ENCODE measurements around the gene CITED1. TPM values are rescaled to one million over a fixed set of nuclear protein-coding genes. Genes with fewer than 3 reads are reported as not detected.

Gene CITED1

DNA sequence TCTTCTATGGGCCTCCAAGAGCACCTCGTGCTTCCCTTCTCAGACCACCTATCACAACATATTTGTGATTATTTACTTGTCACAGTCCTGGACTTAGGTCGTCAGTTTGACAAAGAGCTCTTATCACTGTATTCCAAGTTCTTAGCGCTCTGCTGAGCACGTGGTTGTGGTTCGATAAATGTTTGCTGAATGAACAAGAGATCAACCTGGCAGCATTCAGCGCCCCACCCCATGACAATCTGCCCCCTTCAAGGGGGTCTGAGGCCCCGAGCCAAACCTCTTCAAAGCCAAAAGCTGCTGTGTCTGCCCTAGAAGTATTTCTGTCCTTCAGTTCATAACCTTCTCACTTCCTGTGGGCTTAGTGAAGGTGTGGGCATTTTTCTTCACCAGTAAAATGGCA, 43.6 kb downstream of the CITED1 start:
- H3K4me3 ChIP-seq (ENCODE audit: low read length) = no peak overlapping the region
- H3K27me3 ChIP-seq (ENCODE audit: control insufficient read depth, insufficient read depth, low read length) = peaks cover 6% of the 10 kb centered on the region
- H3K9ac ChIP-seq (ENCODE audit: low read depth, low read length) = no peak overlapping the region
- no peaks in the 10 kb centered on the region for H3K36me3 ChIP-seq (ENCODE audit: insufficient read depth, low read length)
- peaks cover 9% of the 10 kb centered on the region for H3K4me1 ChIP-seq (ENCODE audit: control insufficient read depth, insufficient read depth, low read length)
- H3K9me3 ChIP-seq (replicated peaks; ENCODE audit: low read length) = no peaks in the 10 kb centered on the region
- H3K4me2 ChIP-seq (ENCODE audit: low read length) = no peak overlapping the region

DNA sequence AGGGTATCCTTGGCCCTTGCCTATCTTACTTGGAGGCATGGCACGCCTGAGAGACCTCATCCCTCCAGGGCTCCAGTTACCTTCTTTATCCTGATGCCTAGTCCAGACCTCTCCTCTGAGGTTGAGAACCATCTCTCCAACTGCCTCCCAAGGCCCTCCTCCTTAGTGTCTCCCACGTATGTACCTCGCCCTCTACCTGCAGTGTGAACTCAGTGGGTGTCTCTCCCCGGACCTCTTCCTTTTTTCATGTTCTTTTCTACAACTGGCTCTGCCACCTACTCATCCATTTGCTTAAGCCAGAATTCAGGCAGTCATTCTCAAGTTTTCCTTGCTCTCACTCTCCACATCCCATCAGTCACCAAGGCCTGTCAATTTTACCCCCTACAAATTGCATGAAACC, 45.3 kb downstream of the CITED1 start:
- Histone ChIP-seq H3K4me1 (ENCODE audit: control insufficient read depth, insufficient read depth, low read length) (peaks cover 9% of the 10 kb centered on the region), H3K9me3 (replicated peaks; ENCODE audit: low read length) (no peaks in the 10 kb centered on the region), H3K9ac (ENCODE audit: low read depth, low read length) (no peak overlapping the region), H3K4me2 (ENCODE audit: low read length) (no peak overlapping the region), H3K36me3 (ENCODE audit: insufficient read depth, low read length) (no peaks in the 10 kb centered on the region), H3K4me3 (ENCODE audit: low read length) (no peak overlapping the region), H3K27me3 (ENCODE audit: control insufficient read depth, insufficient read depth, low read length) (peaks cover 19% of the 10 kb centered on the region)

DNA sequence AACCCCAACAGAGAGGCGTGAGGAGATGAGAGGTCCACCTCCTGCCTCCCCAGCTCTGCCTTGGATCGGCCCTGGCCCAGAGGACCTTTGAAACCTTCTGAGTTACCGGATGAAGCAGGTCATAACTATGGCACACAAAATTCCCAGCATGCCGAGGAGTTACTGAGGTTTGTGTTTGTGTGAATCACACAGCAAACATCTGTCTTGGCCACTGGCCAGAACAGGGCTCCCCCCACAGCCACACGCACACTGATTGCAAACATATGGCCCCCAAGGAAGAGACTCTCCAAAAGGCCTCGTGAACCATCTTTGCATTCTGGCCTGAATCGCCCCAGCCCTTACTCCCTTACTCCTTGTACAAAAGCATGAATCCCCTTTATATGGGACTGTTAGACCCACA, 47.5 kb downstream of the CITED1 start:
- Histone ChIP-seq H3K27me3 (ENCODE audit: control insufficient read depth, insufficient read depth, low read length) (peaks cover 32% of the 10 kb centered on the region), H3K4me3 (ENCODE audit: low read length) (no peak overlapping the region), H3K4me1 (ENCODE audit: control insufficient read depth, insufficient read depth, low read length) (peaks cover 9% of the 10 kb centered on the region), H3K9ac (ENCODE audit: low read depth, low read length) (no peak overlapping the region), H3K9me3 (replicated peaks; ENCODE audit: low read length) (no peaks in the 10 kb centered on the region), H3K4me2 (ENCODE audit: low read length) (no peak overlapping the region), H3K36me3 (ENCODE audit: insufficient read depth, low read length) (no peaks in the 10 kb centered on the region)

DNA sequence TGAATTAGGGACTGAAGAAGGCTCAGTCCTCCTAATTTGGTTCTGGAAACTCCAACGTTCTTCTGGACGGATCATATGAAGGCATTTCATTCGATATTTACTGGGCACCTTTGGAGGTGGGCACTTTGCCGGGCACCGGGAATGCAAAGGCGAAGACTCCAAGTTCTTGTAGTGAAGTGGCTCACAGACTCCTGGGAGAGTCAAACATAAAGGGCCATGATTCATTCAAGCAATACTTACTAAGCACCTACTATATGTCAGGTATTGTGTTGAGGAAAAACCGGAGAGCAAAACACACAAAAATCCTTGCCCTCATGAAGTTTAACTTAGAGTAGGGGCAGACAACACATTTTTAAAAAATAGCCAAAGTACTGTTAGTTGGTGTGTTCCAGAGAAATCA, 49.9 kb downstream of the CITED1 start:
- Histone ChIP-seq H3K4me2 (ENCODE audit: low read length) (no peak overlapping the region), H3K27me3 (ENCODE audit: control insufficient read depth, insufficient read depth, low read length) (peaks cover 43% of the 10 kb centered on the region), H3K9ac (ENCODE audit: low read depth, low read length) (no peak overlapping the region), H3K4me3 (ENCODE audit: low read length) (no peak overlapping the region), H3K36me3 (ENCODE audit: insufficient read depth, low read length) (no peaks in the 10 kb centered on the region), H3K4me1 (ENCODE audit: control insufficient read depth, insufficient read depth, low read length) (peaks cover 9% of the 10 kb centered on the region), H3K9me3 (replicated peaks; ENCODE audit: low read length) (no peaks in the 10 kb centered on the region)

DNA sequence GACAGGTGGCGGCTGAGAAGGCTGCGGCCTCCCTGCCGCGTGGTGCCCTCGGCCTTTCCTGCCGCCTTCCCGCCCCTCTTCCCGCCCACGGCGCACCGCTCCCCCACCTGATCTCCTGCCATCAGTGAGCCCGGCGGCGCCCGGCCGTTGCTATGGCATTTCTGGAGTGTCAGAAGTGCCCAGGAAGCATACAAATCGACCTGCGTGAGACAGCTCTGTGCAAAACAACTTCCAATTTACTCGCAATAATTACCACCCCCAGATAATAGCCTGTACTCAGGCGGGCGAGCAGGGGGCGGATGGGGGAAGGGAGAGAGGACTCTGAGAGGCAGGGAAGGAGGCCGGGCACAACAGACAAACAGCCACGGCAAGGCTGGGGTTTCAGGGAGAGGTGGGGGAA, 50.3 kb downstream of the CITED1 start:
- H3K4me2 ChIP-seq (ENCODE audit: low read length) = no peak overlapping the region
- peaks cover 9% of the 10 kb centered on the region for H3K4me1 ChIP-seq (ENCODE audit: control insufficient read depth, insufficient read depth, low read length)
- H3K9me3 ChIP-seq (replicated peaks; ENCODE audit: low read length) = no peaks in the 10 kb centered on the region
- H3K27me3 ChIP-seq (ENCODE audit: control insufficient read depth, insufficient read depth, low read length) = peaks cover 43% of the 10 kb centered on the region
- no peaks in the 10 kb centered on the region for H3K36me3 ChIP-seq (ENCODE audit: insufficient read depth, low read length)
- no peak overlapping the region for H3K9ac ChIP-seq (ENCODE audit: low read depth, low read length)
- no peak overlapping the region for H3K4me3 ChIP-seq (ENCODE audit: low read length)

DNA sequence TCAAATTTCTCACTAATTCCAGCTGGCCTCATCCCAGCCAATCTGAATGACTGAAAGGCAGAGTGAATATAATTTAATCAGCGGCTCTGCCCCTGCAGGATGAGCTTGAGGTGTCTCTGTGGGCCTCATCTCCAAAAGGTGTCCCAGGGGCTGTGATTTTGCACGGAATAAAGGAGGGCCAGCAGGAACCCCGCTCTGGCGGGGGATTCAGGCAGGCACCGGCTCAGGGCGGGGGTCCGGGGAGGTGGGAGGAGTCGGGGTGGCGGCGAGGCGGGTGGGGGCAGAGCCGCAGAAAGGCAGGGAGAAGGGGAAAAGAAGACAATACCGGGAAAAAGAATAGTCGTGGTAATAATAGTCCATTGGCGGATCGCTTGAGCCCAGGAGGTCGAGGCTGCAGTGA, 50.9 kb downstream of the CITED1 start:
- Histone ChIP-seq H3K4me1 (ENCODE audit: control insufficient read depth, insufficient read depth, low read length) (peaks cover 9% of the 10 kb centered on the region), H3K27me3 (ENCODE audit: control insufficient read depth, insufficient read depth, low read length) (peaks cover 43% of the 10 kb centered on the region), H3K9me3 (replicated peaks; ENCODE audit: low read length) (no peaks in the 10 kb centered on the region), H3K4me2 (ENCODE audit: low read length) (no peak overlapping the region), H3K9ac (ENCODE audit: low read depth, low read length) (no peak overlapping the region), H3K4me3 (ENCODE audit: low read length) (no peak overlapping the region), H3K36me3 (ENCODE audit: insufficient read depth, low read length) (no peaks in the 10 kb centered on the region)

DNA sequence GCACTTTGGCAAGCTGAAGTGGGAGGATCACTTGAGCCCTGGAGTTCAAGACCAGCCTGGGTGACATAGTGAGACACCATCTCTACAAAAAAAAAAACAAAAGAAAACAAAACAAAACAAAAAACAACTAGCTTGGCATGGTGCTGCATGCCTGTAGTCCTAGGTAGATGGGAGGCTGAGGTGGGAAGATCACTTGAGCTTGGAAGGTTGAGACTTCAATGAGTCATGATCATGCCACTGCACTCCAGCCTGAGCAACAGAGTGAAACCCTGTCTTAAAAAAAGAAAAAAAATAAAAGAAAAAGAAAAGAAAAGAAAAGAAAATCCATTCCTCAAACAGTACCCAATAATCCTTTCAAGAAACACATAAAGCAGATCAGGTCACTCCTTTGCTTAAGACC, 52.0 kb downstream of the CITED1 start:
- Histone ChIP-seq H3K27me3 (ENCODE audit: control insufficient read depth, insufficient read depth, low read length) (peaks cover 43% of the 10 kb centered on the region), H3K36me3 (ENCODE audit: insufficient read depth, low read length) (no peaks in the 10 kb centered on the region), H3K4me1 (ENCODE audit: control insufficient read depth, insufficient read depth, low read length) (peaks cover 9% of the 10 kb centered on the region), H3K9me3 (replicated peaks; ENCODE audit: low read length) (no peaks in the 10 kb centered on the region), H3K9ac (ENCODE audit: low read depth, low read length) (no peak overlapping the region), H3K4me3 (ENCODE audit: low read length) (no peak overlapping the region), H3K4me2 (ENCODE audit: low read length) (no peak overlapping the region)

Small RNAs within 50 kb of the gene (small RNA-seq; reads per million reads assigned to genes)
- gene RF00019 = not detected
